NB4 (cell line): ENCODE measurements around the gene UBE2D2.

Experiments
- CTCF ChIP-seq: IDR thresholded peaks from one replicate; pipeline ENCODE4 v1.5.1; 2012; ENCODE audit warnings: low read depth, low read length
- MYC ChIP-seq: IDR thresholded peaks from 2 replicates; pipeline ENCODE4 v1.6.1; 2011; ENCODE audit warnings: low read depth, low read length

GRCh38 chr5:139569270-139569955 lies 8.3 kb downstream of the UBE2D2 start:
- TF ChIP-seq CTCF (no peak), MYC (no peak)
